ENCODE results near the gene B4GALT6. TPM values are rescaled to one million over a fixed set of nuclear protein-coding genes. Genes with fewer than 3 reads are reported as not detected.

The B4GALT6 gene
- total RNA-seq, 2 donors from 2014 or later = 3.4 to 5.6 TPM

GRCh38 chr18:31630549-31630948, 53.8 kb downstream of the B4GALT6 start:
- Histone ChIP-seq H3K27me3 (no peaks in the 10 kb centered on the region), H3K27ac (no peak overlapping the region), H3K4me3 (no peak overlapping the region), H3K36me3 (no peaks in the 10 kb centered on the region), H3K9me3 (no peaks in the 10 kb centered on the region), H3K4me1 (no peaks in the 10 kb centered on the region)
- DNase-seq (ENCODE audit: low spot score) = no peak
- TF ChIP-seq CTCF (IDR thresholded peaks at IDR 0.05) = no peak

GRCh38 chr18:31626409-31626808, 58.0 kb downstream of the B4GALT6 start:
- TF ChIP-seq CTCF (IDR thresholded peaks at IDR 0.05) = peak in 1 of 2 donors; percentile 18
- H3K36me3 ChIP-seq = no peaks in the 10 kb centered on the region
- no peaks in the 10 kb centered on the region for H3K4me1 ChIP-seq
- no peaks in the 10 kb centered on the region for H3K9me3 ChIP-seq
- no peak overlapping the region for H3K4me3 ChIP-seq
- no peak for DNase-seq (ENCODE audit: low spot score)
- H3K27me3 ChIP-seq = no peaks in the 10 kb centered on the region
- no peak overlapping the region for H3K27ac ChIP-seq

- Histone ChIP-seq H3K27me3 (no peaks in the 10 kb centered on the region), H3K36me3 (no peaks in the 10 kb centered on the region), H3K27ac (no peak overlapping the region), H3K9me3 (no peaks in the 10 kb centered on the region), H3K4me3 (no peak overlapping the region), H3K4me1 (no peaks in the 10 kb centered on the region)
- TF ChIP-seq CTCF (IDR thresholded peaks at IDR 0.05) = no peak
- DNase-seq (ENCODE audit: low spot score) = no peak
These were observed 59.3 kb downstream of the B4GALT6 start for GRCh38 chr18:31624892-31625640.

GRCh38 chr18:31619291-31619690, 65.1 kb downstream of the B4GALT6 start:
- Histone ChIP-seq H3K27me3 (no peaks in the 10 kb centered on the region), H3K4me1 (no peaks in the 10 kb centered on the region), H3K36me3 (no peaks in the 10 kb centered on the region), H3K27ac (no peak overlapping the region), H3K9me3 (no peaks in the 10 kb centered on the region), H3K4me3 (no peak overlapping the region)
- TF ChIP-seq CTCF (IDR thresholded peaks at IDR 0.05) = no peak
- DNase-seq (ENCODE audit: low spot score) = no peak

- no peak for TF ChIP-seq CTCF (IDR thresholded peaks at IDR 0.05)
- no peaks in the 10 kb centered on the region for H3K27me3 ChIP-seq
- H3K36me3 ChIP-seq = no peaks in the 10 kb centered on the region
- H3K27ac ChIP-seq = no peak overlapping the region
- no peak overlapping the region for H3K4me3 ChIP-seq
- H3K4me1 ChIP-seq = no peaks in the 10 kb centered on the region
- DNase-seq (ENCODE audit: low spot score) = no peak
- no peaks in the 10 kb centered on the region for H3K9me3 ChIP-seq
These were observed 65.6 kb downstream of the B4GALT6 start for GRCh38 chr18:31618801-31619200.

All from right atrium auricular region (tissue), 2 donors.